GM19438 (cell line): ENCODE measurements around the gene FILIP1L.

Experiments used
- ATAC-seq: cut with Tn5 transposase; IDR thresholded peaks from one replicate; pipeline ENCODE4 v1.9.1; 2021; ENCODE audit warnings: low read depth; ENCODE audit not compliant: unreplicated experiment

FILIP1L gene

GRCh38 chr3:100125161-100125938 lies 11.0 kb upstream of the FILIP1L start:
- ATAC-seq, result no peak

- no peak for ATAC-seq
Measured at GRCh38 chr3:100124201-100124761, 10.0 kb upstream of the FILIP1L start.

GRCh38 chr3:100123112-100123511 lies 8.8 kb upstream of the FILIP1L start:
- ATAC-seq, result no peak

DNA sequence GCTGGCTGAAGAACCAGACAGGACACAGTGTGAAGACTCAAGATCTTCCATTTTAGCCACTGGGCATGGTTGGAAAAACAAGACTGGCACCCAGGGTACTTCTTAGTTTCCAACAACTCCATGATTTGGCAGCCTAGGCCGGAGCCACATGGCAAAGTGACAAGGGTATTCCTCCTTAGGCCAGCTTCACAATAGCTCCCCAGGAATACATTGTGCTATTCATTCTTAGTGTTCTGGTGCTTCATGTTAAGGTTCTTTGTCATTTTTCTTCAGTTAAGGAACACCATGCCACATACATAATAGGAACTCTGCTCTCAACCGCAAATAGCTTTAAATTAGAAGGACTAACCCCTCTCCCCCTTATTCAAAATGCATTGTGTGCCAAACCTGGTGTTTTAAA lies 8.0 kb upstream of the FILIP1L start:
- ATAC-seq, result no peak

GRCh38 chr3:100120693-100121092 lies 6.4 kb upstream of the FILIP1L start:
- ATAC-seq, result no peak

DNA sequence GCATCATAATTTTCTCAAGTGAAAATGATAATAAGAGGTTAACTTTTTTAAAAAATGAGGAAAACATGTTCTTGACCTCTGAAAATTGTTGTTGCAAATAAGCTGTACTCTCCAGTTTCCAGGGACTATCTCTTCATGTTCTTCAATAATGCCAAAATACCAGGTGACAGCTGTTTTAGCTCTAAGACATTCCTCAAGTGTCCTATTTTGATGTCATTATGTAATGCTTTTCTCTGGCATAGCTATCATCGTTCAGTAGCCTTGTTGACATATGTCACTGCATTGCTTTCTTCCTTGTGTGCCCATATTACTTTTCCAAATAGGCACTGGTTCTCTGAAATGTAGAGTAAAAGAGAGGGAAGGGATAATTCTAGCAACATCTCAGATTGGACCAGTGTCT lies 5.7 kb upstream of the FILIP1L start:
- ATAC-seq, result no peak

DNA sequence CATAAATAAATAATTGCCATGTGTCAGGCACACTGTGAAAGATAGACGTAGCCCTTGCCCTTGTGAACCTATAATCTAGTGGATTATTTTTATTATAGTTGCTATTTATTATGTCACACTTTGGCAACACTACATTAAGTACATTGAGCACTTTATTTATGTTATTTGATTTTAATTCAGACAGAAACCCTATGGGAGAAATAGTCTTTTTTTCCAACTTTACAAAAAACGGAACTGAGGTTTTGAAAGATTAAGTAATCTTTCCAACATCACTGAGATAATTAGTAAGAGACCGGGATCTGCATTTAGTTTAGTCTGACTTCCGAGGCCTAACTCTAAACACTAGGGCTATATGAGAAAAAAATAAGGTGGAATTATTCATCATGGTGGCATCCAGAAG lies 2.8 kb upstream of the FILIP1L start:
- no peak for ATAC-seq

GRCh38 chr3:100113723-100114412 lies 433 bp downstream of the FILIP1L start:
- no peak for ATAC-seq

- ATAC-seq, result no peak
Measured at GRCh38 chr3:100111728-100112127, 2.6 kb downstream of the FILIP1L start.

- ATAC-seq, result no peak
Measured at GRCh38 chr3:100110162-100110561, 4.1 kb downstream of the FILIP1L start.

GRCh38 chr3:100108464-100109079 lies 5.7 kb downstream of the FILIP1L start:
- no peak for ATAC-seq

DNA sequence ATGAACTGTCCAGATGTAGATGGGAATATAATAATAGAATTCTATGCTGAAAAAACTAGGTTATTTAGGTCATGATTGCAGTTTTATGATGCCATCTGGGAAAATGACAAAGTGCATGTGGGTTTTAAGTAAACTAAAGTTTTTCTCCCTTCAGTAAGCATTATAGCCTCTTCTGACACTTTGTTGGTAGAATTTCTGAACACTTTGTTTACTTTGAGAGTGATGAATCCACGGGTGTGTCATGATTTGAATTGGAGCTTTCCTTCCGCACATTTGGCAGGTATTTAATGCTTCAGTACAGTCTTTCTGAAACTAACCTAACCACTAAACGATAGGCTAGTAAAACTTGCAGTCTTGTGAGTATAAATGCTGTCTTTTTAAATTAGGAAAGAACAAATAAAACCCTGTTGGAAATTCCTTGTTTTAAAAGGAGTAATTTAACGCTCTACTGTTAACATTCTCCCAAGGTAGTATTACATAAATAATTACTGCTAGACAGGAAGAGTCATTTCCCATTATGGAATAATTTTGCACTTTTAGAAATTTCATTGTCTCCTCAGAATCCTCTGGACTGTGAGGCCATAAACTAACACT lies 7.0 kb downstream of the FILIP1L start:
- ATAC-seq, result no peak

GRCh38 chr3:100106531-100107141 lies 7.7 kb downstream of the FILIP1L start:
- ATAC-seq, result no peak

- no peak for ATAC-seq
Measured at GRCh38 chr3:100106094-100106493, 8.2 kb downstream of the FILIP1L start.

DNA sequence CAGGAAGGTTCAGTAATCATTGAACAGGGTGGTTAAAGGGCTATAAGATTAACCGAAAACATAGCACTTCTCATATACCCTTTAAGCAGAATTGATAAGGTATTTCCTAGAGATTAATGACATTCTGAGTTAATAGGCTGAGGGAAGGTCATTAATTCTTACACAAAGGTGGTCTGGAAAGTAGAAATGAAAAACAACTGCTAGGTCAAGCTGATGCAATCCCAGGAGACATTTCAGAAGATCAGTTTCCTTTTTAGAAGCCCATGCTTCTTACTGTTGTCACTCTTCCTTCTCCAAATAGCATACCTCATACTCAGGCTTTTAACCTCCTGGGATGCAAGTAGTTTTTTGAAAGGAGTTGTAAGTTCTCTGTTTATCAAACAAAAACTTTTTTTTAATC lies 8.8 kb downstream of the FILIP1L start:
- ATAC-seq, result peak; percentile 38

DNA sequence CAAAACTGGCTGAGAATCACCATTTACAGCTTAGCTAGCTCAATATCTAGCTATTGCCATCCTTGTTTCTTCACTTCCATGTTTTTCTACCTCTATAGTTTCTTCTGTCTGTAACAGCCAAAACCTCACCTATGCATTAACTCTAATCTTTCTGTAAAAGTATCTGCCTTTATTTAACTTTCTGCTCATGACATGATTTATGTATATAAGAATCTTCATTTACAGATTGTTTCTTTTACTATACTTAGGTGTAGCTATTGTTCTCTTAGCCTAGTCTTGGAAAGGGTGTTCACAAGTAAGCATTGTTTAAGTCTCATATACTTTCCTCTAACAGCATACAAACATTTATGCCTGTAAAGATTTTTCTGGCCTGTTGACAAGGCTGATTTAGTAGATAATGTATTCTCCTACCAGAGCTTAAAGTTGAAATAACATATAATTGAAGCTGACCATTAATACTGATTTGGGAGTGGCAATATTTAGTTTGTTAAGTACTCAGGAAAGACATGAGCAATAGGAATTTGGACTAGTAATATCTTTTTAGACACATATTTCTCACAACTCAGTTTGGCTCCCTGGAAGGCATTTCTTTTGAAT lies 9.4 kb downstream of the FILIP1L start:
- no peak for ATAC-seq

DNA sequence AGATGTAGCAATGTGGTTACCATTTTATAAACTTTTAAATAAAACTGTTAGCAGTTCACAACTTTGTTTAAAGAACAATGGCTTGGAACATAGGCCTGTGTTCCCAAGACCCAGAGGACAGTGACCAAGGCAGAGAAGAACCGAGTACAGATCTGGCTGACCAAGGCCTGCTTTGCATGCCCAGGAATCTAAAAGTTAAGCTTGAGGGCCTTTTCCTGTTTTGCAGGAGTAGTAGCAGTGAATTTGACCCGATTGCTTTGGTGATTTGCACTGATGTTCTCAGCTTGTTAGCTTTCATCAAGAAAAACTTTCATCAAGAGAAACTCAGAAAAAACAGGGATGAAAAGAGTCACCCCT lies 9.9 kb downstream of the FILIP1L start:
- ATAC-seq, result peak; percentile 58

GRCh38 chr3:100103558-100104441 lies 10.5 kb downstream of the FILIP1L start:
- peak; percentile 88 for ATAC-seq

DNA sequence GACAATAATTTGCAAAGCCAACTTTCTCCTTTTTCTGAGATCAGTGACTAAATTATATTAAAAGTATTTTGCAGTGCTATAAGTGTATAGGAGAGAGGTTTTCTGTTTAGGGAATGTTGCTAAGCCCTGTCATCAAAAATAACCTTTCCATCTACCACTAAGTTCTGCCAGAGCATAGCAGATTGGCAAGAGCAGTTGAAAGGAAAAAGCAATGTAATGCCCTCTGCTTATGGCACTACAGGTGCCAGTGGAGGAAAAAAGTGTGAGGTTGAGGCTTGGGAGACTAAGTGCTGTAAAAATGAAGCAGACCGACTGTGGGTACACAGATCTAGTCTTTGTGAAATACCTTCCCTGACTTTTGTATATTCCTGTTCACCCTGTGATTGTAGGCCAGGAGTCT lies 11.5 kb downstream of the FILIP1L start:
- no peak for ATAC-seq
